ENCODE results near the gene ARMC2.

The ARMC2 gene

DNA sequence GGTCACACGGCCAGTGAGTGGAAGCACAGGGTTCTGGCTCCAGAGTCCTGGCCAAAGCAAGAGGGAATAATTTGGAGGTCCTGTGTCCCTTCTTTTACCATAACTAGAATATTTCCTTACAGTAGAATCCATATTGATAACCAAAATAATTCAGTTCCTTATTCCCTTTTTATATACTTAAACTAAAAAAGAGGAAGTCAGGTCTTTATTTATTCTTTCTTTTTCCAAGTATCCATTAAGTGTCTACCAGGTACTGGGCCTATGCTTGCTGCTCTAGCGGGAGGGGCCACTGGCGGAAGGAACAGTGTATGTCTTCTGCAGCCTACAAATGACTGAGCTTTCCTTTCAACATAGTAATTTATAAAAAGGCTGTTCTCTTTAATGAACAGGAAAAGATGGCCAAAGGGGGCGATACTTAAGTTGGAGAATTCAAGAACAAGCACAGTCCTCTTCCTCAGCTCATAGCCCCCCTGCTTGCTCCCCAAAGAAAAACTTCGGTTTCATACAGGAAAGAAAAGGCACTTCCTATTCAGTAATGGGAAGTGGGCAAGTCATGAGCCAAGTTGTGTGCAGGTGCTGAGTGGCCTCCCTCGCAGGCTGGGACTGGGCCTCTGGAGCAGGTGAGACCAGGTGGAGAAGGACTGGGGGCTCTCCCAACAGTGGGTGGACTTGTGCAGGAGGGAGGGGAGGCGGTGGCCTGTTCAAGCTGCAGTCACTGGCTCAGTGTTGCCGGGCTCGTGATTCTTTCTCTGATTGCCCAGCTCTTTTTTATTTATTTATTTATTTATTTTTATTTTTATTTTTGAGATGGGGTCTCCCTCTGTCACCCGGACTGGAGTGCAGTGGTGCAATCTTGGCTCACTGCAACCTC is 110.9 kb downstream of the ARMC2 start:
- TF ChIP-seq, protein P1, sequence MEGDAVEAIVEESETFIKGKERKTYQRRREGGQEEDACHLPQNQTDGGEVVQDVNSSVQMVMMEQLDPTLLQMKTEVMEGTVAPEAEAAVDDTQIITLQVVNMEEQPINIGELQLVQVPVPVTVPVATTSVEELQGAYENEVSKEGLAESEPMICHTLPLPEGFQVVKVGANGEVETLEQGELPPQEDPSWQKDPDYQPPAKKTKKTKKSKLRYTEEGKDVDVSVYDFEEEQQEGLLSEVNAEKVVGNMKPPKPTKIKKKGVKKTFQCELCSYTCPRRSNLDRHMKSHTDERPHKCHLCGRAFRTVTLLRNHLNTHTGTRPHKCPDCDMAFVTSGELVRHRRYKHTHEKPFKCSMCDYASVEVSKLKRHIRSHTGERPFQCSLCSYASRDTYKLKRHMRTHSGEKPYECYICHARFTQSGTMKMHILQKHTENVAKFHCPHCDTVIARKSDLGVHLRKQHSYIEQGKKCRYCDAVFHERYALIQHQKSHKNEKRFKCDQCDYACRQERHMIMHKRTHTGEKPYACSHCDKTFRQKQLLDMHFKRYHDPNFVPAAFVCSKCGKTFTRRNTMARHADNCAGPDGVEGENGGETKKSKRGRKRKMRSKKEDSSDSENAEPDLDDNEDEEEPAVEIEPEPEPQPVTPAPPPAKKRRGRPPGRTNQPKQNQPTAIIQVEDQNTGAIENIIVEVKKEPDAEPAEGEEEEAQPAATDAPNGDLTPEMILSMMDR (IDR thresholded peaks at IDR 0.05; ENCODE audit: low read depth, low read length, missing control alignments) = no peak
- H3K4me3 ChIP-seq (ENCODE audit: low read depth, low read length) = no peak overlapping the region
- DNase-seq (ENCODE audit: low read depth) = no peak

DNA sequence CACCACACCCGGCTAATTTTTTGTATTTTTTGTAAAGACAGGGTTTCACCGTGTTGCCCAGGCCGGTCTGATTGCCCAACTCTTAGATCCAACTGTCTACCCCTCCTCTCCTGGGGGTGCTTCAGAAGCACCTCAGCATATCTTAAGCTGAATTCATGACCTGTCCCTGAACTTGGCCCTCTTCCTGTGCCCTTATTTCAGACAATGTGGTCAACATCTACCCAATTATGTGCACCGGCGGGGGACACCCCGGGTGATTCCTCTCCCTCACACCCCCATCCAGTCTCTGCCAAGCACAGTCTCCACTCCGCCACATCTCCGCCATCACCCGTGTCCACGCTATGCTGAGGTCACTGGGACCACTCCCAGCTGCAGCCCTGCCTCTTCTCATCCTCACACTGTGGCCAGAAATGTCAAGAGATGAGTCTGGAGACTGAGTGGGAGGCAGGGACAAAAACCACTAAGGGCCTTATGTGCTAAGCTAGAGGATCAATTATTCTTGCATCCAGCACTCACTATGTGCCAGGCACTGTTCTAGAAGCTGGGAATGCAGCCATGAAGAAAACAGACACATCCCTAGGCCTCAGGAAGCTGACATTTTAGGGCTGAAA is 111.9 kb downstream of the ARMC2 start:
- no peak overlapping the region for H3K4me3 ChIP-seq (ENCODE audit: low read depth, low read length)
- no peak for DNase-seq (ENCODE audit: low read depth)
- TF ChIP-seq, protein P1 (IDR thresholded peaks at IDR 0.05; ENCODE audit: low read depth, low read length, missing control alignments) = no peak

DNA sequence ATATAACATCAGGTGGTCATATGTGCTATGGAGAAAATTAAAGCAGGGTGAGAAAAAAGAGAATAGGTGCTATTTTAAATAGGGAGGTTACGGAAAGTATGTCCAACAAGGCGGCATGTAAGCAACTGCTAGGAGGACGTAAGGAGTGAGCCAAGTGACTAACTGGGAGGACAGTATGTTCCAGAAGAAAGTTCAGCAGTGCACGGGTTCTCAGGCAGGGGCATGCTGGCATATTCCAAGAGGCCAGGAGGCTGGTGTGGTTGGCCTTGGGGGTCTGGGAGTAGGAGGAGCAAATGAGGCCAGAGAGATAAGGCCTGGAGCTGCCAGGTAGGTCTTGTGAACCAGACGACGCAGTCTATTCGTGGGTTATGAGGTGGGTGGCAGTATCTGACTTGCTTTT is 112.4 kb downstream of the ARMC2 start:
- no peak for DNase-seq (ENCODE audit: low read depth)
- no peak overlapping the region for H3K4me3 ChIP-seq (ENCODE audit: low read depth, low read length)
- TF ChIP-seq, protein P1 (IDR thresholded peaks at IDR 0.05; ENCODE audit: low read depth, low read length, missing control alignments) = no peak

DNA sequence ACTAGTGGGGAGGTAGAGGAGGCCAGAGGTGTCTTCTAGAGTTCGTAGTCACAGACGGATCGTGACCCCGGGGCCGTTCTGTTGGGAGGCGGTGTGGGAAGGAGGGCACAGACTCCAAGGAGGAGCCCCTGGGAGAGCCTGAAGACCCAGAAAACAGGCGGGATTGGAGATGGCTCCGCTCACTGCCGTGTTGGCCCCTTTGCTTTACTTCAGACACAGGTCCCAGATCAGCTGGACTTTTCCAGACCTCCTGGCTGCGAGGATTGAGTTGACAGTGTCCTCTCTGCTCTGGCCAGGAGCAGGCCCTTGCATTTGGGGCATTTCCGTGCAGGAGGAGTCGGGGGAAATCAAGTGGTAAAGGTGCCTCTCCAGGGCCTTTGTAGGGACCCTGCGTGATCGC is 112.9 kb downstream of the ARMC2 start:
- TF ChIP-seq, protein P1 (IDR thresholded peaks at IDR 0.05; ENCODE audit: low read depth, low read length, missing control alignments) = no peak
- H3K4me3 ChIP-seq (ENCODE audit: low read depth, low read length) = no peak overlapping the region
- no peak for DNase-seq (ENCODE audit: low read depth)

DNA sequence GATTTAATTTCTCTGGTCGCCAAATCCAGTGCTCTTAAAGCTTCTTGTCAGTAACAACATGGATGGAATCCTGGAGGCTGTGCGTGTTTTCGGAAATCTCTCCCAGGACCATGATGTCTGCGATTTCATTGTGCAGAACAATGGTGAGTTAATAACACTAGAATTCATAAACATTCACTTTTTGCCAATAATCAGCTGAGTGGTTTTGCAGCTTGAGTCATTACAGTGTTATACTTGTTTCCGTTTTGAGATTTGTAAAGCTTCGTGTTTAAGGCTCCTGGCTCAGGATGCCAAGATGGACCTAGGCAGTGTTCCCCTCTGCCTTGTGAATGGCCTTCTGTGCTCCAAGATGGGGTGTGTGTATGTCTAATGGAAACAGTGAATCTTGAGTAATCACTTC is 113.8 kb downstream of the ARMC2 start:
- DNase-seq (ENCODE audit: low read depth) = no peak
- H3K4me3 ChIP-seq (ENCODE audit: low read depth, low read length) = no peak overlapping the region
- TF ChIP-seq, protein P1 (IDR thresholded peaks at IDR 0.05; ENCODE audit: low read depth, low read length, missing control alignments) = no peak

DNA sequence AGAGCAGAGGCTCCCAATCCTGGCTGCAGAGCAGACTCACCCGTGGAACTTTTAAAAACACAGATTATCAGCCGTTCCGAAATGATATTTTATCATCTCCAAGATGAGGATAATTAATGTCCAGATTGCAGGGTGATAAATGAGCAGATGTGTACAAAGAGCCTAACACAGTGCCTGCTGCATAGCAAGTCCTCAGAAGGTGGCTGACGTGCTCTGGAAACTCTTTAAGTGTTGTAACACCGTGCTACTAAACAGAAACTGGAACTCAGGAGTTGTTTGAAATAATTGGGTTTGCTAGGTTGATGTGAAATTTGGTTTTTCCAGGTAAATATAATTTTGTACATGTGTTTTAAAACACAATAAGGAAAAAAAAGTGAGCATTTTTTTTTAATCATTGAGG is 118.0 kb downstream of the ARMC2 start:
- TF ChIP-seq, protein P1 (IDR thresholded peaks at IDR 0.05; ENCODE audit: low read depth, low read length, missing control alignments) = no peak
- H3K4me3 ChIP-seq (ENCODE audit: low read depth, low read length) = no peak overlapping the region
- DNase-seq (ENCODE audit: low read depth) = no peak
